Ascending aorta (tissue), 2 donors: Measurements from ENCODE around the gene TEAD1. TPM values are rescaled to one million over a fixed set of nuclear protein-coding genes. Genes with fewer than 3 reads are reported as not detected.

Source experiments
- DNase-seq, 2 donors: peaks; one replicate each; pipeline ENCODE4 v3.0.0-alpha.2; 2019; ENCODE audit warnings: low spot score in 2 of 2
- H3K27ac ChIP-seq, 2 donors: fragments of 200-600 bp; sonication (generic); one replicate each; pipeline ENCODE4 v1.5.1; 2016 to 2017; ENCODE audit warnings: mild to moderate bottlenecking in 1 of 2
- H3K27me3 ChIP-seq: fragments of 200-600 bp; sonication (generic); one replicate; pipeline ENCODE4 v1.5.1; 2017
- H3K36me3 ChIP-seq, 2 donors: fragments of 200-600 bp; sonication (generic); one replicate each; pipeline ENCODE4 v1.5.1; 2016
- H3K4me1 ChIP-seq, 2 donors: fragments of 200-600 bp; sonication (generic); one replicate each; pipeline ENCODE4 v1.5.1; 2016 to 2017; ENCODE audit warnings: mild to moderate bottlenecking in 1 of 2
- H3K4me3 ChIP-seq, 2 donors: fragments of 200-600 bp; sonication (generic); one replicate each; pipeline ENCODE4 v1.5.1; 2016 to 2017; ENCODE audit warnings: mild to moderate bottlenecking in 1 of 2
- H3K9me3 ChIP-seq, 2 donors: fragments of 200-600 bp; sonication (generic); one replicate each; pipeline ENCODE4 v1.5.1; 2016
- CTCF ChIP-seq, 3 experiments: fragments of 200-600 bp in 2 of 3; fragments of 450-650 bp in 1 of 3; sonication (generic) in 2 of 3; IDR thresholded peaks; one replicate each; pipeline ENCODE4 v1.5.1; 2016 to 2019; ENCODE audit warnings: antibody characterized with exemption in 3 of 3, mild to moderate bottlenecking in 1 of 3, moderate library complexity in 1 of 3
- intact Hi-C: fragments of 100-400 bp; cut with DNase I; formaldehyde crosslinking; loops from one replicate; pipeline ENCODE4 v1.15.1; 2023
- total RNA-seq: library from RNA; depleted of rRNA; stranded (reverse); fragments of >200 nt; gene quantifications from one replicate; pipeline ENCODE4 v1.1.0, GENCODE V29; 2016

TEAD1 gene
- total RNA-seq, 1 donor from 2014 or later = 112 TPM

- H3K4me3 ChIP-seq = no peak overlapping the region
- no peaks in the 10 kb centered on the region for H3K27me3 ChIP-seq
- H3K36me3 ChIP-seq = no peaks in the 10 kb centered on the region
- no peak for TF ChIP-seq CTCF (IDR thresholded peaks at IDR 0.05)
- intact Hi-C loops = no loop called here
- no peak overlapping the region for H3K27ac ChIP-seq
- no peaks in the 10 kb centered on the region for H3K9me3 ChIP-seq
- DNase-seq = no peak
- H3K4me1 ChIP-seq = peaks cover 0 to 8% of the 10 kb centered on the region in 2 donors
Measured at GRCh38 chr11:12859872-12860657, 185.8 kb downstream of the TEAD1 start.

GRCh38 chr11:12860827-12861226 is 186.6 kb downstream of the TEAD1 start:
- H3K4me1 ChIP-seq = peaks cover 0 to 8% of the 10 kb centered on the region in 2 donors

DNA sequence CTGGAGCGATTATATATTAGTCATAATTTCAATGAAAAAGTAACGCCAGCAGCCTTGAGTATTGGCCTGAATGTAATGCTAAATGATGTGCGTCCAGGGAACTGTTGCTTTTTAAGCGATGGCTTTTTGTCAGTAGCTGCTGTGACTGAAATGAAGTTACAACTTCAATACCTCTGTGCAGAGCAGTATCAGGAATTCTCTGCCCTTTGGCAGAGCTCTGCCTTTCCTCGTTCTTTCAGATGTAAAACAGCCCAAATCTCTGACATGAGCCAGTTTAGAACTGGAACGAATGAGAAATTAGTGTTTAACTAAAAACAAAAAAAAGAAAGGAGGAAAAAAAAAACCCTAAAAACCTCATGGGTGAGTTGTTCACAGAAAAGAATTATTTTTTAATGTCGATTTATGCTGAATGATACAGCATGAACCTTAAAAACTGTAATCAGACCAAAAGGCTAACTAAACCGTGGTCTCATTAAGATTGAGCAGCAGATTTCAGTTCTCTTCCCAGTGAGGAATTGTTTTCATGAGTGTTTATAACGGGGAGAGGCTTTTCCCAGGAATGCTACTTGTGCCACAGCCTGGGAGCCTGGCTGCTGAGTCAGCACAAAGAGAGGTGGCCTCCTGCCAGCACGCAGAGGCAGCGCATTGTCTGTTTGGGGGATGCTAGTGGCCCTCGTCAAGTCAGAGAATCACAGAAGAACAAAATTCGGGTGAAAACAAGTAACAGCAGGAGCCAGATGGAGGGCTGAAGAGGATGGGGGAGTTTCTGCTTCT is 188.7 kb downstream of the TEAD1 start:
- H3K36me3 ChIP-seq = no peaks in the 10 kb centered on the region
- no peak for TF ChIP-seq CTCF (IDR thresholded peaks at IDR 0.05)
- H3K27ac ChIP-seq = no peak overlapping the region
- H3K27me3 ChIP-seq = no peaks in the 10 kb centered on the region
- no peak for DNase-seq
- no peak overlapping the region for H3K4me3 ChIP-seq
- peaks cover 0 to 8% of the 10 kb centered on the region in 2 donors for H3K4me1 ChIP-seq
- intact Hi-C loops = no loop called here
- H3K9me3 ChIP-seq = no peaks in the 10 kb centered on the region

More at GRCh38 chr11:12860827-12861226, 186.6 kb downstream of the TEAD1 start:
- no peak overlapping the region for H3K27ac ChIP-seq
- no peak overlapping the region for H3K4me3 ChIP-seq
- no peaks in the 10 kb centered on the region for H3K9me3 ChIP-seq
- DNase-seq = no peak
- no peak for TF ChIP-seq CTCF (IDR thresholded peaks at IDR 0.05)
- intact Hi-C loops = no loop called here
- H3K36me3 ChIP-seq = no peaks in the 10 kb centered on the region
- no peaks in the 10 kb centered on the region for H3K27me3 ChIP-seq

DNA sequence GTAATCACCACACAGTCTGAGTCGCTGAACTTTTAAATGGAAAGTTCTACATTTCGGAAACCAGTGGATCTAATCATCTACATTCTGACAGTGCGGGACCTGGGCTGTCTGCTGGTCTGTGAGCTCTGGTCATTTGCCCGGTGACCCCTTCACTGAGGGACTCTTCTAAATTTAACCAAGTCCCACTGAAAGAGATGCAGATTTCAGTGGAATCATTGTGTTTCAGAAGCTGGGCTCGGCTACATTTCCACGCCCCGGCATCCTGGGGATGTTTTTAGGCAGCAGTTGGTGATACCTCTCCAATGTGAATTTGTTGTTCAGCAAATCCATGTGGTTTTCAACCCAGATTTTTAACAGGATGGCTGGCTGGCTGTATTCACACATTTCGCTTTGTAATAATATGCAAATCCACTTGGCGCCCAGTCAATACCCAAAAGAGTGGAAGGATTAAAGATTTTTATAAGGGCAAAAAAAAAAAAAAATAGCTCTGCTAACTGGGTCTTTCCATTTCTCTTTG is 189.4 kb downstream of the TEAD1 start:
- DNase-seq = no peak
- Histone ChIP-seq H3K9me3 (no peaks in the 10 kb centered on the region), H3K27me3 (no peaks in the 10 kb centered on the region), H3K4me3 (no peak overlapping the region), H3K4me1 (peaks cover 0 to 8% of the 10 kb centered on the region in 2 donors), H3K36me3 (no peaks in the 10 kb centered on the region), H3K27ac (no peak overlapping the region)
- TF ChIP-seq CTCF (IDR thresholded peaks at IDR 0.05) = no peak
- intact Hi-C loops = no loop called here

GRCh38 chr11:12864316-12865156 is 190.3 kb downstream of the TEAD1 start:
- no peaks in the 10 kb centered on the region for H3K27me3 ChIP-seq
- no peak for TF ChIP-seq CTCF (IDR thresholded peaks at IDR 0.05)

More at GRCh38 chr11:12864316-12865156, 190.3 kb downstream of the TEAD1 start:
- DNase-seq = no peak
- H3K27ac ChIP-seq = no peak overlapping the region
- no peaks in the 10 kb centered on the region for H3K36me3 ChIP-seq
- no peak overlapping the region for H3K4me3 ChIP-seq
- intact Hi-C loops = no loop called here
- peaks cover 0 to 8% of the 10 kb centered on the region in 2 donors for H3K4me1 ChIP-seq
- H3K9me3 ChIP-seq = no peaks in the 10 kb centered on the region
